Esophagus muscularis mucosa (tissue), 4 donors: ENCODE measurements around the gene LRRC3. TPM values are rescaled to one million over a fixed set of nuclear protein-coding genes. Genes with fewer than 3 reads are reported as not detected.

Experiments
- DNase-seq: peaks from one replicate; pipeline ENCODE4 v3.0.0-alpha.2; 2017; ENCODE audit errors: extremely low spot score
- H3K27ac ChIP-seq, 4 donors: fragments of 200-600 bp; sonication (generic); replicated peaks in 1 of 4; 1 replicate in 3 of 4; 2 replicates in 1 of 4; pipeline ENCODE4 v1.5.1; 2016 to 2019; ENCODE audit warnings: mild to moderate bottlenecking in 1 of 4
- H3K27me3 ChIP-seq, 4 donors: fragments of 200-600 bp; sonication (generic); one replicate each; pipeline versions ENCODE4 v1.5.1 to v1.6.0; 2016 to 2019
- H3K36me3 ChIP-seq, 4 donors: fragments of 200-600 bp; sonication (generic); one replicate each; pipeline ENCODE4 v1.5.1; 2016 to 2019
- H3K4me1 ChIP-seq, 4 donors: fragments of 200-600 bp; sonication (generic); one replicate each; pipeline ENCODE4 v1.5.1; 2016 to 2019
- H3K4me3 ChIP-seq, 4 donors: fragments of 200-600 bp; sonication (generic); 1 replicate in 2 of 4; 2 replicates in 2 of 4; pipeline ENCODE4 v1.5.1; 2016 to 2019; ENCODE audit warnings: mild to moderate bottlenecking in 4 of 4, moderate library complexity in 1 of 4
- H3K9me3 ChIP-seq, 4 donors: fragments of 200-600 bp; sonication (generic); 1 replicate in 3 of 4; 2 replicates in 1 of 4; pipeline ENCODE4 v1.5.1; 2016 to 2019
- EP300 ChIP-seq: sonication (generic); formaldehyde crosslinking; IDR thresholded peaks from one replicate; pipeline ENCODE4 v1.6.1; 2017; ENCODE audit warnings: antibody characterized with exemption
- POLR2A ChIP-seq: fragments of 450-650 bp; IDR thresholded peaks from one replicate; pipeline ENCODE4 v1.6.1; 2017; ENCODE audit warnings: antibody characterized with exemption, moderate library complexity, mild to moderate bottlenecking, low read depth
- POLR2AphosphoS5 ChIP-seq, 2 donors: sonication (generic); formaldehyde crosslinking; IDR thresholded peaks; one replicate each; pipeline ENCODE4 v1.6.1; 2017; ENCODE audit warnings: antibody characterized with exemption in 2 of 2
- WGBS: methylation state at CpG from one replicate; pipeline ENCODE4 v1.1.5; 2018; 5-methylcytosine and 5-hydroxymethylcytosine counted together
- intact Hi-C: fragments of 100-400 bp; cut with DNase I; formaldehyde crosslinking; loops from one replicate; pipeline ENCODE4 v1.15.1; 2023
- total RNA-seq, 4 donors: library from RNA; depleted of rRNA; stranded (reverse); fragments of >200 nt; gene quantifications; one replicate each; pipeline versions ENCODE4 v1.1.0 to v1.2.1, GENCODE V29; 2016
- TF ChIP-seq, protein P1 (sequence below), 3 experiments: fragments of 200-600 bp in 2 of 3; fragments of 450-650 bp in 1 of 3; sonication (generic) in 2 of 3; IDR thresholded peaks; one replicate each; pipeline ENCODE4 v1.5.1; 2017 to 2019; ENCODE audit warnings: antibody characterized with exemption in 3 of 3, mild to moderate bottlenecking in 2 of 3, moderate library complexity in 1 of 3

The LRRC3 gene
- total RNA-seq, 4 donors from 2014 or later = 3.3 to 6.6 (median 5.3) TPM

DNA sequence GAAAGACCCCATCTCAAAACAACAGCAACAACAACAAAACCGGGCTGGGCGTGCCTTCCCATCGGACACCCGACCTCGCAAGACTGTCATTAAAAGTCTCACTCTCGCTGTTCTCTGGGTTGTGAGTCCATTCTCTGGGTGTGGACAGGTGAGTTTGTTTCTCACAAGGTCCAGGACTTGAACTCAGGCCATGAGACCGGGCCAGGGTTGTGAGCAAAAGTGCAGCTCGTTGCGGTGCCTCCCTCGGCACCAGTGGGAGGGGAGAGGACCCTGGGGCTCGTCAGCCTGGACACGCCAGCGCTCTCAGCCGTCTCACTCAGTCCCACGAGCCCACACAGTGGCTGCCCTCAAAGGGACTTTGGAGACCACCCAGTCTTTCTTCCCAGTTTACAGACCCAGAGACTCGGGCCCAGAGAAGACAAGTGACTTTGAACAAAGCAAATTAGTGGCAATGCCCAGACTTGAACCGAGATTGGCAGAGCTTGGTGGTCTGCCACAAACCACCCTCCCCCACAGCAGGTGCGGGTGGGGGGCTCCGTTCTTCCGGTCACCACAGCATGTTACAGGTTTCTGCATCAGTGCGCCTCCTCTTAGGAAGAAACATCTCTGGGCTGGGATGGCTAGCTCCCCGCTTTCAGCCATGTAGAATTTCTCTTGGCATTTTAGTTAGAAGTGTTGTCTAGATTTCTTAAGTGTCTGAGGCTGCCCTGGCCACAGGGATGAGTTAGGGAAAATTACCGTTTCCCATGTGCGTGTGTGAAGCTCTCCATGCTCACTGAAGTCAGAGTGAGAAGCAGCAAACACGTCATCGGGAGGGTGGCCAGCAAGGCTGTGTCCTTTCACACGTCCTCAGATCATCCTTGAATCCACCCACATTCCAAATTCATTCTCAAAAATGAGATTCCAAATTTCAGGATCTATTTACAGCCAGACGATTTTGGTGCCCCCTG, 28.3 kb downstream of the LRRC3 start:
- peaks cover 0 to 30% (median 0%) of the 10 kb centered on the region in 4 donors for H3K27me3 ChIP-seq
- WGBS = 74% methylated on average over 28 of the region's 28 CpGs
- no peak for DNase-seq
- intact Hi-C loops = no loop called here
- H3K36me3 ChIP-seq = no peaks in the 10 kb centered on the region
- H3K27ac ChIP-seq = no peak overlapping the region
- TF ChIP-seq POLR2A (no peak), EP300 (no peak), POLR2AphosphoS5 (IDR thresholded peaks at IDR 0.05) (no peak)
- TF ChIP-seq, protein P1, sequence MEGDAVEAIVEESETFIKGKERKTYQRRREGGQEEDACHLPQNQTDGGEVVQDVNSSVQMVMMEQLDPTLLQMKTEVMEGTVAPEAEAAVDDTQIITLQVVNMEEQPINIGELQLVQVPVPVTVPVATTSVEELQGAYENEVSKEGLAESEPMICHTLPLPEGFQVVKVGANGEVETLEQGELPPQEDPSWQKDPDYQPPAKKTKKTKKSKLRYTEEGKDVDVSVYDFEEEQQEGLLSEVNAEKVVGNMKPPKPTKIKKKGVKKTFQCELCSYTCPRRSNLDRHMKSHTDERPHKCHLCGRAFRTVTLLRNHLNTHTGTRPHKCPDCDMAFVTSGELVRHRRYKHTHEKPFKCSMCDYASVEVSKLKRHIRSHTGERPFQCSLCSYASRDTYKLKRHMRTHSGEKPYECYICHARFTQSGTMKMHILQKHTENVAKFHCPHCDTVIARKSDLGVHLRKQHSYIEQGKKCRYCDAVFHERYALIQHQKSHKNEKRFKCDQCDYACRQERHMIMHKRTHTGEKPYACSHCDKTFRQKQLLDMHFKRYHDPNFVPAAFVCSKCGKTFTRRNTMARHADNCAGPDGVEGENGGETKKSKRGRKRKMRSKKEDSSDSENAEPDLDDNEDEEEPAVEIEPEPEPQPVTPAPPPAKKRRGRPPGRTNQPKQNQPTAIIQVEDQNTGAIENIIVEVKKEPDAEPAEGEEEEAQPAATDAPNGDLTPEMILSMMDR (IDR thresholded peaks at IDR 0.05) = no peak
- H3K4me1 ChIP-seq = peaks cover 0 to 5% (median 0%) of the 10 kb centered on the region in 4 donors
- H3K9me3 ChIP-seq = no peaks in the 10 kb centered on the region
- H3K4me3 ChIP-seq = no peak overlapping the region

DNA sequence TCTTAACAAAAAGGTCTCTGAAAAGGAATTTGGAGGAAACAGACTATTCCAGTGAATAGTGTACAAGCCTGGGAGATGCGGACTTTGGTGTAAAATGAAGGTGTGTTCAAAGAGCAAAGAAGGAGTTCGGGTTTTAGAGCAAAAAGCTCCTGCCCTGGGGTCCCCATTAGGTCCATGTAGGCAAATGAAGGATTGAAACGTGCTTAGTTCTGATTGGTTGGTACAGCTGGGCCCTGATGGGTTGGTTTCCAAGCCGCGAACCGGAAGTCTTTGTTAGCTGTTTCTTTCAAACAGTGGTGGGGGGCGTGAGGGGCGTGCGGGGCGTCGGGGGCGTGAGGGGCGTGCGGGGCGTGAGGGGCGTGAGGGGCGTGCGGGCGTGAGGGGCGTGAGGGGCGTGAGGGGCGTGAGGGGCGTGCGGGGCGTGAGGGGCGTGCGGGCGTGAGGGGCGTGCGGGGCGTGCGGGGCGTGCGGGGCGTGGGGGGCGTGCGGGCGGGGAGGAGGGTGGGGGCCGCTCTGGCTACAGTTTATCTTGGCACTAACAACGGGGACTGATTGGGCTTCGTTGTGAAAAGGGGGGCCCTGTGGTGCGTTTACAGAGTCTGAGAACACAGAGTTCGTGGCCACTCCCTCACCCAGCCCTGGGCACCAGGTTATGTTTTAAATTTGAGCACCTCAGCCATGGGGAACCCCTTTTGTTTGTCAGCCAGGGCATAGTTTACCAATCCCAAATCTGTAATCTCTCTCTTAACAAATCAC, 29.4 kb downstream of the LRRC3 start:
- Histone ChIP-seq H3K27ac (no peak overlapping the region), H3K27me3 (peaks cover 0 to 30% (median 0%) of the 10 kb centered on the region in 4 donors), H3K9me3 (no peaks in the 10 kb centered on the region), H3K36me3 (no peaks in the 10 kb centered on the region), H3K4me1 (peaks cover 0 to 5% (median 0%) of the 10 kb centered on the region in 4 donors), H3K4me3 (no peak overlapping the region)
- WGBS = 91% methylated on average over 37 of the region's 43 CpGs
- TF ChIP-seq EP300 (no peak), POLR2AphosphoS5 (IDR thresholded peaks at IDR 0.05) (no peak), POLR2A (no peak)
- TF ChIP-seq, protein P1 (IDR thresholded peaks at IDR 0.05) = no peak
- intact Hi-C loops = no loop called here
- DNase-seq = no peak

DNA sequence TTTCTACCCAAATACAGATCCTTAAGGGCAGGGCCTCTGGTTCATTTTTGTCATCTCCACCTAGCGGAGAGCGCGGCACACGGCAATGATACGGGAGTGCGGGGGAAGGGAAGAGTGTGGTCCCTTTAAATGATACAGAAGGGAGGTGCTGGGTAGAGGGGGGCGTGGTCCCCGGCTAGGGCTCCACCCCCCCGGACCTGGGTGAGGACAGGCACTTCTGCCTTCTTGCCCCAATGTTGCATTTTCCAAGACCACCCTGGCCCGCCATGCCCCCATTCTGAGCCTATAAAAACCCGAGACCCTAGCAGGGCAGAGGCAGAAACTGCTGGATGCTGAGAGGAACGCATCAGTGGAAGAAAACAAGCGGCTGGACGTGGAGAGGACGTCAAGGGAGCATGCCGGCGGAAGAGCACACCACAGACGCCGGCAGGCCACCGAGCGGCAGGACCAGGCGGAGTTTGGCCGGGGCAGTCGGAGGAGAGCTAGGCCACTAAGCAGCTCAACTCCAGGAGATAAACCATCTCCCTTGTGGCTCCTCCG, 30.0 kb downstream of the LRRC3 start:
- WGBS = 63% methylated on average over 24 of the region's 25 CpGs
- DNase-seq = no peak
- Histone ChIP-seq H3K27me3 (peaks cover 0 to 30% (median 0%) of the 10 kb centered on the region in 4 donors), H3K27ac (peak overlapping the region in 1 of 4 donors; percentile 50), H3K36me3 (no peaks in the 10 kb centered on the region), H3K4me3 (peak overlapping the region in 3 of 4 donors; percentile 34 to 50 (median 35)), H3K4me1 (peaks cover 0 to 5% (median 0%) of the 10 kb centered on the region in 4 donors), H3K9me3 (no peaks in the 10 kb centered on the region)
- intact Hi-C loops = no loop called here
- TF ChIP-seq, protein P1 (IDR thresholded peaks at IDR 0.05) = peak; percentile 16 to 34 (median 28)
- TF ChIP-seq EP300 = no peak

DNA sequence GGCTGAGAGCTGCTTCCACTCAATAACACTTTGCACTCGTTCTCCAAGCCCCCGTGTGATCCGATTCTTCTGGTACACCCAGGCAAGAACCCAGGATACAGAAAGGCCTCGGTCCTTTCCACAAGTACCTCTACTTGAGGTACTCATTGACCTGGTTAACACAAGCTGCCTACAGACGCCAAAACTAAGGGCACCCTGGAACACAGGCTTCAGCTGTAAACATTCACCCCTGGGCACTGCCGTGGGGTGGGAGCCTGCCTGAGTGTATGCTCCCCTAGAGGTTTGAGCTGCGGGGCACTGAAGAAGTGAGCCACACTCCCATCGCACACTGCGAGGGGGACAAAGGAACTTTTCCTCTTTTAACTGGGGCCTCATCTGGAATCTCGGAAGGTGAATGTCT, 30.5 kb downstream of the LRRC3 start:
- no peaks in the 10 kb centered on the region for H3K36me3 ChIP-seq
- intact Hi-C loops = no loop called here
- peak overlapping the region in 1 of 4 donors; percentile 50 for H3K27ac ChIP-seq
- H3K4me3 ChIP-seq = peak overlapping the region in 3 of 4 donors; percentile 34 to 50 (median 35)
- H3K27me3 ChIP-seq = peaks cover 0 to 30% (median 0%) of the 10 kb centered on the region in 4 donors
- peaks cover 0 to 5% (median 0%) of the 10 kb centered on the region in 4 donors for H3K4me1 ChIP-seq
- no peak for DNase-seq
- WGBS = 60% methylated on average over 10 of the region's 10 CpGs
- H3K9me3 ChIP-seq = no peaks in the 10 kb centered on the region
- TF ChIP-seq POLR2A (no peak), EP300 (no peak), POLR2AphosphoS5 (IDR thresholded peaks at IDR 0.05) (no peak)
- TF ChIP-seq, protein P1 (IDR thresholded peaks at IDR 0.05) = no peak
